Measurements from ENCODE around the gene PAX2.

PAX2 gene

DNA sequence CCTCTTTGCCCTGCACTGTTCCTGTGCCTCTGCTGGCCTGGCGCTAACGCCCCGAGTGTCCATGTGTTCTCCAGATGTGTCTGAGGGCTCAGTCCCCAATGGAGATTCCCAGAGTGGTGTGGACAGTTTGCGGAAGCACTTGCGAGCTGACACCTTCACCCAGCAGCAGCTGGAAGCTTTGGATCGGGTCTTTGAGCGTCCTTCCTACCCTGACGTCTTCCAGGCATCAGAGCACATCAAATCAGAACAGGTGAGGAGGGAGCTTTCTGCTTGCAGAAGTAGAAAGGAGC is 60.9 kb downstream of the PAX2 start:
- TF ChIP-seq, protein P1, sequence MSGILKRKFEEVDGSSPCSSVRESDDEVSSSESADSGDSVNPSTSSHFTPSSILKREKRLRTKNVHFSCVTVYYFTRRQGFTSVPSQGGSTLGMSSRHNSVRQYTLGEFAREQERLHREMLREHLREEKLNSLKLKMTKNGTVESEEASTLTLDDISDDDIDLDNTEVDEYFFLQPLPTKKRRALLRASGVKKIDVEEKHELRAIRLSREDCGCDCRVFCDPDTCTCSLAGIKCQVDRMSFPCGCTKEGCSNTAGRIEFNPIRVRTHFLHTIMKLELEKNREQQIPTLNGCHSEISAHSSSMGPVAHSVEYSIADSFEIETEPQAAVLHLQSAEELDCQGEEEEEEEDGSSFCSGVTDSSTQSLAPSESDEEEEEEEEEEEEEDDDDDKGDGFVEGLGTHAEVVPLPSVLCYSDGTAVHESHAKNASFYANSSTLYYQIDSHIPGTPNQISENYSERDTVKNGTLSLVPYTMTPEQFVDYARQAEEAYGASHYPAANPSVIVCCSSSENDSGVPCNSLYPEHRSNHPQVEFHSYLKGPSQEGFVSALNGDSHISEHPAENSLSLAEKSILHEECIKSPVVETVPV (CRISPR knock-in tag; IDR thresholded peaks at IDR 0.05): no peak
- 0 out of 2 replicates have a peak, but pooled peaks have one; percentile 23 for TF ChIP-seq TCF4 (CRISPR knock-in tag; IDR thresholded peaks at IDR 0.05; ENCODE audit: borderline replicate concordance)
- TF ChIP-seq GLIS3 (CRISPR knock-in tag; IDR thresholded peaks at IDR 0.05): no peak
- ATAC-seq: no peak; the same call in 2 of the 3 replicates

DNA sequence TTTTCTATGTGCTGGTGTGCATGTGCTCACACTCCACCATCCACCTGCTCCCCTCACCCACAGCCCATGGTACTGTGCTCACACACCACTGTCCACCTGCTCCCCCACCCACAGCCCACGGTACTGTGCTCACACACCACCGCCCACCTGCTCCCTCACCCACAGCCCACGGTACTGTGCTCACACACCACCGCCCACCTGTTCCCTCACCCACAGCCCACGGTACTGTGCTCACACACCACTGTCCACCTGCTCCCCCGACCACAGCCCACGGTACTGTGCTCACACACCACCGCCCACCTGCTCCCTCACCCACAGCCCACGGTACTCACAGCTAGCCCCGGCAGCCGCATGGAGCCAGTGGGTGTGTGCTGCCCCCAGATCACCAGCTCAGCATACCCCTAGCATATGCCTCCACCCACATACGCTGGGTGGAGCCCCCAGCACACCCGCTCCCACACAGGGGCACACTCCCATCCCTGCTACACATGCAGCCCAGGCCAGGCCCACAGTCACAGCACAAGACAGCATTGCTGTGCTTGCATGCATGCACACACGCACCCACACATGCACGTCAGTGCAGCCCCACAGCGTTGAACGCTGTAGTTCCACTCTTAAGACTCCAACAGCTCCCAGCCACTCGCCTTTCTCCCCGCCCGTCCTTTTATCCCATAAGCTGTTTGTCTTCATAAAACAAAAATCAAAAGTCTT is 62.0 kb downstream of the PAX2 start:
- TF ChIP-seq ZNF8 (CRISPR knock-in tag; IDR thresholded peaks at IDR 0.05): no peak
- TF ChIP-seq, protein P2, sequence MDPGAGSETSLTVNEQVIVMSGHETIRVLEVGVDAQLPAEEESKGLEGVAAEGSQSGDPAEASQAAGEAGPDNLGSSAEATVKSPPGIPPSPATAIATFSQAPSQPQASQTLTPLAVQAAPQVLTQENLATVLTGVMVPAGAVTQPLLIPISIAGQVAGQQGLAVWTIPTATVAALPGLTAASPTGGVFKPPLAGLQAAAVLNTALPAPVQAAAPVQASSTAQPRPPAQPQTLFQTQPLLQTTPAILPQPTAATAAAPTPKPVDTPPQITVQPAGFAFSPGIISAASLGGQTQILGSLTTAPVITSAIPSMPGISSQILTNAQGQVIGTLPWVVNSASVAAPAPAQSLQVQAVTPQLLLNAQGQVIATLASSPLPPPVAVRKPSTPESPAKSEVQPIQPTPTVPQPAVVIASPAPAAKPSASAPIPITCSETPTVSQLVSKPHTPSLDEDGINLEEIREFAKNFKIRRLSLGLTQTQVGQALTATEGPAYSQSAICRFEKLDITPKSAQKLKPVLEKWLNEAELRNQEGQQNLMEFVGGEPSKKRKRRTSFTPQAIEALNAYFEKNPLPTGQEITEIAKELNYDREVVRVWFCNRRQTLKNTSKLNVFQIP (CRISPR knock-in tag; IDR thresholded peaks at IDR 0.05; ENCODE audit: borderline replicate concordance, low read depth): no peak
- no peak for TF ChIP-seq CSDC2 (CRISPR knock-in tag; IDR thresholded peaks at IDR 0.05)
- TF ChIP-seq, protein P3, sequence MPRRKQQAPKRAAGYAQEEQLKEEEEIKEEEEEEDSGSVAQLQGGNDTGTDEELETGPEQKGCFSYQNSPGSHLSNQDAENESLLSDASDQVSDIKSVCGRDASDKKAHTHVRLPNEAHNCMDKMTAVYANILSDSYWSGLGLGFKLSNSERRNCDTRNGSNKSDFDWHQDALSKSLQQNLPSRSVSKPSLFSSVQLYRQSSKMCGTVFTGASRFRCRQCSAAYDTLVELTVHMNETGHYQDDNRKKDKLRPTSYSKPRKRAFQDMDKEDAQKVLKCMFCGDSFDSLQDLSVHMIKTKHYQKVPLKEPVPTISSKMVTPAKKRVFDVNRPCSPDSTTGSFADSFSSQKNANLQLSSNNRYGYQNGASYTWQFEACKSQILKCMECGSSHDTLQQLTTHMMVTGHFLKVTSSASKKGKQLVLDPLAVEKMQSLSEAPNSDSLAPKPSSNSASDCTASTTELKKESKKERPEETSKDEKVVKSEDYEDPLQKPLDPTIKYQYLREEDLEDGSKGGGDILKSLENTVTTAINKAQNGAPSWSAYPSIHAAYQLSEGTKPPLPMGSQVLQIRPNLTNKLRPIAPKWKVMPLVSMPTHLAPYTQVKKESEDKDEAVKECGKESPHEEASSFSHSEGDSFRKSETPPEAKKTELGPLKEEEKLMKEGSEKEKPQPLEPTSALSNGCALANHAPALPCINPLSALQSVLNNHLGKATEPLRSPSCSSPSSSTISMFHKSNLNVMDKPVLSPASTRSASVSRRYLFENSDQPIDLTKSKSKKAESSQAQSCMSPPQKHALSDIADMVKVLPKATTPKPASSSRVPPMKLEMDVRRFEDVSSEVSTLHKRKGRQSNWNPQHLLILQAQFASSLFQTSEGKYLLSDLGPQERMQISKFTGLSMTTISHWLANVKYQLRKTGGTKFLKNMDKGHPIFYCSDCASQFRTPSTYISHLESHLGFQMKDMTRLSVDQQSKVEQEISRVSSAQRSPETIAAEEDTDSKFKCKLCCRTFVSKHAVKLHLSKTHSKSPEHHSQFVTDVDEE (CRISPR knock-in tag; IDR thresholded peaks at IDR 0.05): no peak
- TF ChIP-seq, protein P4, sequence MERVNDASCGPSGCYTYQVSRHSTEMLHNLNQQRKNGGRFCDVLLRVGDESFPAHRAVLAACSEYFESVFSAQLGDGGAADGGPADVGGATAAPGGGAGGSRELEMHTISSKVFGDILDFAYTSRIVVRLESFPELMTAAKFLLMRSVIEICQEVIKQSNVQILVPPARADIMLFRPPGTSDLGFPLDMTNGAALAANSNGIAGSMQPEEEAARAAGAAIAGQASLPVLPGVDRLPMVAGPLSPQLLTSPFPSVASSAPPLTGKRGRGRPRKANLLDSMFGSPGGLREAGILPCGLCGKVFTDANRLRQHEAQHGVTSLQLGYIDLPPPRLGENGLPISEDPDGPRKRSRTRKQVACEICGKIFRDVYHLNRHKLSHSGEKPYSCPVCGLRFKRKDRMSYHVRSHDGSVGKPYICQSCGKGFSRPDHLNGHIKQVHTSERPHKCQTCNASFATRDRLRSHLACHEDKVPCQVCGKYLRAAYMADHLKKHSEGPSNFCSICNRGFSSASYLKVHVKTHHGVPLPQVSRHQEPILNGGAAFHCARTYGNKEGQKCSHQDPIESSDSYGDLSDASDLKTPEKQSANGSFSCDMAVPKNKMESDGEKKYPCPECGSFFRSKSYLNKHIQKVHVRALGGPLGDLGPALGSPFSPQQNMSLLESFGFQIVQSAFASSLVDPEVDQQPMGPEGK (CRISPR knock-in tag; IDR thresholded peaks at IDR 0.05; ENCODE audit: borderline replicate concordance): no peak
- no peak for TF ChIP-seq ZC3H10 (CRISPR knock-in tag; IDR thresholded peaks at IDR 0.05)
- TF ChIP-seq, protein P1 (CRISPR knock-in tag; IDR thresholded peaks at IDR 0.05): no peak
- no peak for TF ChIP-seq ARNTL (CRISPR knock-in tag; IDR thresholded peaks at IDR 0.05; ENCODE audit: borderline replicate concordance, low read depth)
- no peak for TF ChIP-seq RARB (CRISPR knock-in tag; IDR thresholded peaks at IDR 0.05)
- TF ChIP-seq TCF4 (CRISPR knock-in tag; IDR thresholded peaks at IDR 0.05; ENCODE audit: borderline replicate concordance): no peak
- no peak for TF ChIP-seq ZFP30 (CRISPR knock-in tag; IDR thresholded peaks at IDR 0.05)

DNA sequence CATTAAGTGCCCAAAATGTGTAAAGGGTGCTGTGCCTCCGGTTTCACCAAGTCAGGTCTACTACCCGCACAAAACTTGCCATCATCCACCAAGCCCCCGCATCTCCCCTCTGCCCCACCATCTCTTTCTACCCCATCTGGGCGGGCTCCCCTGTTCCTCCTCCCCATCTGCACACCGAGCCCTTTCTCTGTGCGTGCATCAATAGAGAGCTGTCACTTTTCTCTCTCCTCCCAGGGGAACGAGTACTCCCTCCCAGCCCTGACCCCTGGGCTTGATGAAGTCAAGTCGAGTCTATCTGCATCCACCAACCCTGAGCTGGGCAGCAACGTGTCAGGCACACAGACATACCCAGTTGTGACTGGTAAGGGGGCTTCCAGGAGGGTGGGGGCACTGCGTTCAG is 63.5 kb downstream of the PAX2 start:
- no peak for ATAC-seq
- TF ChIP-seq, protein P5, sequence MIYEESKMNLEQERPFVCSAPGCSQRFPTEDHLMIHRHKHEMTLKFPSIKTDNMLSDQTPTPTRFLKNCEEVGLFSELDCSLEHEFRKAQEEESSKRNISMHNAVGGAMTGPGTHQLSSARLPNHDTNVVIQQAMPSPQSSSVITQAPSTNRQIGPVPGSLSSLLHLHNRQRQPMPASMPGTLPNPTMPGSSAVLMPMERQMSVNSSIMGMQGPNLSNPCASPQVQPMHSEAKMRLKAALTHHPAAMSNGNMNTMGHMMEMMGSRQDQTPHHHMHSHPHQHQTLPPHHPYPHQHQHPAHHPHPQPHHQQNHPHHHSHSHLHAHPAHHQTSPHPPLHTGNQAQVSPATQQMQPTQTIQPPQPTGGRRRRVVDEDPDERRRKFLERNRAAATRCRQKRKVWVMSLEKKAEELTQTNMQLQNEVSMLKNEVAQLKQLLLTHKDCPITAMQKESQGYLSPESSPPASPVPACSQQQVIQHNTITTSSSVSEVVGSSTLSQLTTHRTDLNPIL (CRISPR knock-in tag; IDR thresholded peaks at IDR 0.05; ENCODE audit: low read depth): no peak
- TF ChIP-seq, protein P2 (CRISPR knock-in tag; IDR thresholded peaks at IDR 0.05; ENCODE audit: borderline replicate concordance, low read depth): no peak
- TF ChIP-seq, protein P3 (CRISPR knock-in tag; IDR thresholded peaks at IDR 0.05): no peak
- no peak for TF ChIP-seq GLIS3 (CRISPR knock-in tag; IDR thresholded peaks at IDR 0.05)
- no peak for TF ChIP-seq ZFP30 (CRISPR knock-in tag; IDR thresholded peaks at IDR 0.05)
- TF ChIP-seq, protein P4 (CRISPR knock-in tag; IDR thresholded peaks at IDR 0.05; ENCODE audit: borderline replicate concordance): no peak
- no peak for TF ChIP-seq ARNTL (CRISPR knock-in tag; IDR thresholded peaks at IDR 0.05; ENCODE audit: borderline replicate concordance, low read depth)

More for the DNA sequence above, 62.0 kb downstream of the PAX2 start:
- ATAC-seq: no peak

Data from SK-N-SH treated with all-trans-retinoic acid at 6 μM for 48 hours (cell line).